Trophoblast cell (in vitro differentiated cells and primary cell): ENCODE data around the gene LITAF.

Experiments used
- DNase-seq, 2 donors: peaks; one replicate each; pipeline ENCODE4 v3.0.0-alpha.2; 2016
- H2AFZ ChIP-seq: 2 replicates; pipeline ENCODE4 v1.6.1; 2013; ENCODE audit warnings: low read length, moderate library complexity, mild to moderate bottlenecking; ENCODE audit not compliant: insufficient read depth, poor library complexity
- H2AK5ac ChIP-seq: 2 replicates; pipeline ENCODE4 v1.6.1; 2013; ENCODE audit warnings: mild to moderate bottlenecking, low read length
- H2BK120ac ChIP-seq: 2 replicates; pipeline ENCODE4 v1.6.1; 2013; ENCODE audit warnings: low read length, mild to moderate bottlenecking, moderate library complexity; ENCODE audit not compliant: insufficient read depth, poor library complexity
- H2BK12ac ChIP-seq: 2 replicates; pipeline ENCODE4 v1.6.1; 2013; ENCODE audit warnings: mild to moderate bottlenecking, low read length, moderate library complexity
- H2BK5ac ChIP-seq: 2 replicates; pipeline ENCODE4 v1.6.1; 2013; ENCODE audit warnings: low read length, low read depth, moderate library complexity, mild to moderate bottlenecking; ENCODE audit not compliant: poor library complexity
- H3K14ac ChIP-seq: 2 replicates; pipeline ENCODE4 v1.6.1; 2013; ENCODE audit warnings: mild to moderate bottlenecking, low read length
- H3K18ac ChIP-seq: 2 replicates; pipeline ENCODE4 v1.6.1; 2013; ENCODE audit warnings: mild to moderate bottlenecking, low read length
- H3K23ac ChIP-seq: 2 replicates; pipeline ENCODE4 v1.6.1; 2013; ENCODE audit warnings: low read length
- H3K27ac ChIP-seq: 2 replicates; pipeline ENCODE4 v1.5.1; 2013; ENCODE audit warnings: low read depth, mild to moderate bottlenecking, inconsistent platforms, low read length, moderate library complexity
- H3K27me3 ChIP-seq: 2 replicates; pipeline ENCODE4 v1.6.1; 2013; ENCODE audit warnings: inconsistent platforms, mild to moderate bottlenecking, low read length, moderate library complexity; ENCODE audit not compliant: insufficient read depth
- H3K36me3 ChIP-seq, 2 experiments: 1 replicate in 1 of 2; 2 replicates in 1 of 2; pipeline ENCODE4 v1.6.1; 2013; ENCODE audit warnings: low read length in 2 of 2, mild to moderate bottlenecking in 2 of 2, moderate library complexity in 1 of 2; ENCODE audit not compliant: insufficient read depth in 2 of 2, control insufficient read depth in 1 of 2
- H3K4ac ChIP-seq: 2 replicates; pipeline ENCODE4 v1.6.1; 2013; ENCODE audit warnings: low read depth, mild to moderate bottlenecking, low read length, moderate library complexity
- H3K4me1 ChIP-seq, 2 experiments: 1 replicate in 1 of 2; 2 replicates in 1 of 2; pipeline ENCODE4 v1.6.1; 2013; ENCODE audit warnings: low read length in 2 of 2, mild to moderate bottlenecking in 2 of 2, moderate library complexity in 1 of 2; ENCODE audit not compliant: insufficient read depth in 2 of 2, control insufficient read depth in 1 of 2
- H3K4me2 ChIP-seq: 2 replicates; pipeline ENCODE4 v1.6.1; 2013; ENCODE audit warnings: inconsistent platforms, mild to moderate bottlenecking, low read length, moderate library complexity
- H3K4me3 ChIP-seq: 2 replicates; pipeline ENCODE4 v1.5.1; 2013; ENCODE audit warnings: mild to moderate bottlenecking, low read depth, low read length, inconsistent platforms
- H3K79me1 ChIP-seq: one replicate; pipeline ENCODE4 v1.6.1; 2013; ENCODE audit warnings: low read length
- H3K79me2 ChIP-seq: 2 replicates; pipeline ENCODE4 v1.6.1; 2013; ENCODE audit warnings: low read length, mild to moderate bottlenecking; ENCODE audit not compliant: control insufficient read depth, insufficient read depth, poor library complexity
- H3K9ac ChIP-seq: 2 replicates; pipeline ENCODE4 v1.6.1; 2013; ENCODE audit warnings: mild to moderate bottlenecking, low read length
- H3K9me3 ChIP-seq: 2 replicates; pipeline ENCODE4 v1.6.1; 2013; ENCODE audit warnings: low read depth, mild to moderate bottlenecking, control low read depth, inconsistent platforms, low read length; ENCODE audit not compliant: insufficient read depth
- H4K12ac ChIP-seq: 2 replicates; pipeline ENCODE4 v1.6.1; 2013; ENCODE audit warnings: low read depth, mild to moderate bottlenecking, low read length, moderate library complexity
- H4K8ac ChIP-seq: 2 replicates; pipeline ENCODE4 v1.6.1; 2013; ENCODE audit warnings: low read depth, mild to moderate bottlenecking, low read length, moderate library complexity
- H4K91ac ChIP-seq: one replicate; pipeline ENCODE4 v1.6.1; 2013; ENCODE audit warnings: low read depth, mild to moderate bottlenecking, low read length, moderate library complexity
- WGBS: extraction: QIAGEN DNeasy Blood & Tissue Kit; methylation state at CpG from one replicate; pipeline ENCODE4 v1.1.7; 2013; ENCODE audit warnings: missing lambda C conversion rate; ENCODE audit not compliant: insufficient read length, insufficient coverage; ENCODE audit errors: extremely low coverage; 5-methylcytosine and 5-hydroxymethylcytosine counted together

Gene LITAF

DNA sequence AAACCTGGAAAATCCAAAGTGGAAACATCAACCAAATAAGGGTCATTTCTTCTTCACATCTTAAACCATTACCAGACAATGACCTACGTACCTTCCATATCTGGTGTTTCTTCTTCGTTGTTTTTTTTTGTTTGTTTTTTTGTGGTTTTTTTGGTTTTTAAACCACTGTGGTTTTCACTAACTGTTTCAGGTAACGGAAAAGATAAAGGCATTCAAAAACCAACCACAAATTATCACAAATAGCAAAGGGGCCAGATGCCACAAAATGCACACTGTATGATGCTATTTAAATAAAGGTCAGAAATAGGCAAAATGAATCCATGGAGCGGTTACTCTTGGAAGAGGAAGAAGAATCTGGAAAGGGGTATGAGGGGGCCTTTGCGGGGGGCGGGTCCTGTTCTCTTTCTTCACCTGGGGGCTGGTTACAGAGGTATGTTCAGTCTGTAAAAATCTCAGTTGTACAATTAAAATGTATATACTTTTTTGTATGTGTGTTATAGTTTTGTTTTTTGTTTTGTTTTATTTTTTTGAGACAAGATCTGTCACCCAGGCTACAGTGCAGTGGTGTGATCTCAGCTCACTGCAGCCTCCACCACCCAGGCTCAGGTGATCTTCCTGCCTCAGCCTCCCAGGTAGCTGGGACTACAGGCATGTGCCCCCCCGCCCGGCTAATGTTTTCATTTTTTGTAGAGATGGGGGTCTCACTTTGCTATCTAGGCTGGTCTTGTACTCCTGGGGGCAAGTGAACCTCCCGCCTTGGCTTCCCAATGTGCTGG lies 29.6 kb downstream of the LITAF start:
- no peak overlapping the region for H3K18ac ChIP-seq
- no peak overlapping the region for H3K4ac ChIP-seq
- no peak overlapping the region for H4K12ac ChIP-seq
- H3K9ac ChIP-seq: no peak overlapping the region
- H2BK120ac ChIP-seq: no peak overlapping the region
- peaks cover 12% of the 10 kb centered on the region for H3K79me1 ChIP-seq
- H4K91ac ChIP-seq: no peak overlapping the region
- no peak overlapping the region for H2BK5ac ChIP-seq
- H3K36me3 ChIP-seq: peaks cover 26 to 33% of the 10 kb centered on the region in 2 experiments
- no CpG with 5 or more reads among the region's 9 CpGs for WGBS
- H2AK5ac ChIP-seq: no peak overlapping the region
- no peak overlapping the region for H3K4me3 ChIP-seq
- H3K27ac ChIP-seq: no peak overlapping the region
- no peak overlapping the region for H3K14ac ChIP-seq
- H3K9me3 ChIP-seq: peaks cover 6% of the 10 kb centered on the region
- no peak overlapping the region for H2BK12ac ChIP-seq
- H3K4me1 ChIP-seq: peaks cover 11 to 19% of the 10 kb centered on the region in 2 experiments
- no peak overlapping the region for H3K4me2 ChIP-seq
- H2AFZ ChIP-seq: no peak overlapping the region
- H3K27me3 ChIP-seq: no peaks in the 10 kb centered on the region
- DNase-seq: no peak
- H4K8ac ChIP-seq: no peak overlapping the region
- peaks cover 4% of the 10 kb centered on the region for H3K79me2 ChIP-seq
- H3K23ac ChIP-seq: no peak overlapping the region

GRCh38 chr16:11556214-11556819 lies 30.4 kb downstream of the LITAF start:
- peaks cover 6% of the 10 kb centered on the region for H3K9me3 ChIP-seq
- WGBS: no CpG with 5 or more reads among the region's 13 CpGs

DNA sequence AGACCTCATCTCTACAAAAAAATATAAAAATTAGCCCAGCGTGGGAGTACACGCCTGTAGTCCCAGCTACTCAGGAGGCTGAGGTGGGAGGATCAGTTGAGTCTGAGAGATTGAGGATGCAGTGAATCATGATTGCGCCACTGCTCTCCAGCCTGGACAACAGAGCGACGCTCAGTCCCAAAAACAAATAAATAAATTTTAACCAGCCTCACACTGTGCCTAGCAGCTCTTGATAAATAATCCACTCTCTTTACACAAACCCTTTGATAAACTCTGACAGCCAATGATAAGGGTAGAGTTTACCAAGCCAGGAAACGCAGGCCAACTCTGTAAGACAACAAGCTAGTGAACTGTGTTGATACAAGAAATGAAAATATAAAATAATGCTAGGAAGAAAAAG lies 32.7 kb downstream of the LITAF start:
- H3K79me2 ChIP-seq: peaks cover 4% of the 10 kb centered on the region
- no peak overlapping the region for H3K4ac ChIP-seq
- H2AK5ac ChIP-seq: no peak overlapping the region
- H4K8ac ChIP-seq: no peak overlapping the region
- no peak overlapping the region for H2BK5ac ChIP-seq
- H3K79me1 ChIP-seq: no peaks in the 10 kb centered on the region
- H2BK12ac ChIP-seq: no peak overlapping the region
- DNase-seq: no peak
- H2BK120ac ChIP-seq: no peak overlapping the region
- no peak overlapping the region for H3K4me2 ChIP-seq
- peaks cover 6% of the 10 kb centered on the region for H3K9me3 ChIP-seq
- peaks cover 35 to 53% of the 10 kb centered on the region in 2 experiments for H3K36me3 ChIP-seq
- H2AFZ ChIP-seq: no peak overlapping the region
- H3K23ac ChIP-seq: no peak overlapping the region
- no CpG with 5 or more reads among the region's 6 CpGs for WGBS
- H3K14ac ChIP-seq: no peak overlapping the region
- H3K4me3 ChIP-seq: no peak overlapping the region
- H3K27me3 ChIP-seq: no peaks in the 10 kb centered on the region
- peaks cover 0 to 2% of the 10 kb centered on the region in 2 experiments for H3K4me1 ChIP-seq
- no peak overlapping the region for H4K12ac ChIP-seq
- no peak overlapping the region for H3K18ac ChIP-seq
- H3K9ac ChIP-seq: no peak overlapping the region
- H3K27ac ChIP-seq: no peak overlapping the region
- H4K91ac ChIP-seq: no peak overlapping the region

More at GRCh38 chr16:11556214-11556819, 30.4 kb downstream of the LITAF start:
- Histone ChIP-seq H2BK5ac (no peak overlapping the region), H3K27me3 (no peaks in the 10 kb centered on the region), H2AFZ (no peak overlapping the region), H2AK5ac (no peak overlapping the region), H3K23ac (no peak overlapping the region), H3K4ac (no peak overlapping the region), H3K14ac (no peak overlapping the region), H2BK120ac (no peak overlapping the region), H2BK12ac (no peak overlapping the region), H4K91ac (no peak overlapping the region), H4K8ac (no peak overlapping the region), H3K4me2 (no peak overlapping the region), H3K27ac (no peak overlapping the region), H3K9ac (no peak overlapping the region), H3K79me2 (peaks cover 4% of the 10 kb centered on the region), H3K4me1 (peaks cover 10 to 11% of the 10 kb centered on the region in 2 experiments), H3K18ac (no peak overlapping the region), H4K12ac (no peak overlapping the region), H3K4me3 (no peak overlapping the region), H3K79me1 (peaks cover 8% of the 10 kb centered on the region), H3K36me3 (peaks cover 27 to 35% of the 10 kb centered on the region in 2 experiments)
- DNase-seq: no peak

GRCh38 chr16:11553371-11553770 lies 33.3 kb downstream of the LITAF start:
- no peaks in the 10 kb centered on the region for H3K27me3 ChIP-seq
- H3K4me2 ChIP-seq: no peak overlapping the region
- no CpG with 5 or more reads among the region's 11 CpGs for WGBS
- H3K9me3 ChIP-seq: peaks cover 6% of the 10 kb centered on the region
- no peak overlapping the region for H3K27ac ChIP-seq
- H4K91ac ChIP-seq: no peak overlapping the region
- H3K18ac ChIP-seq: no peak overlapping the region
- H2AFZ ChIP-seq: no peak overlapping the region
- no peak overlapping the region for H2AK5ac ChIP-seq
- no peak overlapping the region for H4K12ac ChIP-seq
- no peak overlapping the region for H3K9ac ChIP-seq
- H3K79me2 ChIP-seq: peaks cover 4% of the 10 kb centered on the region
- no peak overlapping the region for H2BK5ac ChIP-seq
- H3K4ac ChIP-seq: no peak overlapping the region
- H3K36me3 ChIP-seq: peaks cover 36 to 54% of the 10 kb centered on the region in 2 experiments
- no peaks in the 10 kb centered on the region for H3K79me1 ChIP-seq
- no peak for DNase-seq
- H3K23ac ChIP-seq: no peak overlapping the region
- H2BK12ac ChIP-seq: no peak overlapping the region
- no peak overlapping the region for H2BK120ac ChIP-seq
- H3K14ac ChIP-seq: no peak overlapping the region
- peaks cover 0 to 2% of the 10 kb centered on the region in 2 experiments for H3K4me1 ChIP-seq
- H4K8ac ChIP-seq: no peak overlapping the region
- H3K4me3 ChIP-seq: peak overlapping the region; percentile 23
